PC-3 (cell line): Measurements from ENCODE around the gene LARP4B. TPM values are rescaled to one million over a fixed set of nuclear protein-coding genes. Genes with fewer than 3 reads are reported as not detected.

Experiments used
- ATAC-seq: fragments of 200-7000 bp; cut with Tn5 transposase; 2 replicates; pipeline ENCODE4 v1.9.1; 2020; ENCODE audit warnings: mild to moderate bottlenecking, moderate library complexity
- BruUV-seq: library from RNA; stranded (reverse); fragments of 400-500 nt; replicated peaks from 2 replicates; lab custom pipeline; 2021; lab: Mats Ljungman, UMichigan
- CTCF ChIA-PET: fragments of 300-600 bp; sonication (Branson Sonifier 250); formaldehyde crosslinking; loops from one replicate; lab custom pipeline; 2022; ENCODE audit warnings: antibody characterized with exemption; lab: Charles Lee
- POLR2A ChIA-PET: fragments of 300-600 bp; sonication (Branson Sonifier 250); formaldehyde crosslinking; loops from one replicate; lab custom pipeline; 2022; ENCODE audit warnings: antibody characterized with exemption; ENCODE audit not compliant: unreplicated experiment; lab: Charles Lee
- DNase-seq: peaks from one replicate; pipeline ENCODE4 v3.0.0-alpha.2; 2015
- H2AFZ ChIP-seq: fragments of 300-600 bp; sonication (generic); 2 replicates; pipeline ENCODE4 v1.6.0; 2016; ENCODE audit warnings: antibody characterized with exemption, low read length
- H3F3A ChIP-seq: fragments of 300-600 bp; sonication (generic); one replicate; pipeline ENCODE4 v1.6.0; 2017; ENCODE audit warnings: antibody characterized with exemption, low read length, control low read depth, mild to moderate bottlenecking; ENCODE audit not compliant: unreplicated experiment
- H3K27ac ChIP-seq: fragments of 300-600 bp; sonication (generic); 2 replicates; pipeline ENCODE4 v1.5.1; 2016; ENCODE audit warnings: mild to moderate bottlenecking, low read length
- H3K27me3 ChIP-seq: fragments of 300-600 bp; sonication (generic); 2 replicates; pipeline ENCODE4 v1.6.1; 2016; ENCODE audit warnings: low read length, mixed read lengths
- H3K36me3 ChIP-seq: fragments of 300-600 bp; sonication (generic); 2 replicates; pipeline ENCODE4 v1.6.1; 2016; ENCODE audit warnings: low read depth, mixed run types, low read length, mixed read lengths
- H3K4me1 ChIP-seq: fragments of 300-600 bp; sonication (generic); 2 replicates; pipeline ENCODE4 v1.5.1; 2016; ENCODE audit warnings: low read length; ENCODE audit not compliant: insufficient read depth
- H3K4me2 ChIP-seq: fragments of 300-600 bp; sonication (generic); 2 replicates; pipeline ENCODE4 v1.6.0; 2016; ENCODE audit warnings: low read length
- H3K4me3 ChIP-seq: fragments of 300-600 bp; sonication (generic); 2 replicates; pipeline ENCODE4 v1.5.1; 2016; ENCODE audit warnings: mild to moderate bottlenecking, low read length, mixed read lengths
- H3K79me2 ChIP-seq: fragments of 300-600 bp; sonication (generic); 2 replicates; pipeline ENCODE4 v1.6.1; 2017; ENCODE audit warnings: low read length, mixed read lengths
- H3K9ac ChIP-seq: fragments of 300-600 bp; sonication (generic); 2 replicates; pipeline ENCODE4 v1.6.0; 2016; ENCODE audit warnings: mild to moderate bottlenecking, low read length
- H3K9me2 ChIP-seq: fragments of 300-600 bp; sonication (generic); replicated peaks from 2 replicates; pipeline ENCODE4 v1.6.1; 2016; ENCODE audit warnings: mixed run types, low read length, mixed read lengths
- H3K9me3 ChIP-seq: fragments of 300-600 bp; sonication (generic); 2 replicates; pipeline ENCODE4 v1.6.1; 2016; ENCODE audit warnings: low read length, mixed read lengths
- H4K20me1 ChIP-seq: fragments of 300-600 bp; sonication (generic); 2 replicates; pipeline ENCODE4 v1.6.1; 2016; ENCODE audit warnings: low read length, mixed read lengths
- CTCF ChIP-seq: fragments of 300-600 bp; sonication (generic); conservative IDR thresholded peaks from 2 replicates; pipeline ENCODE4 v1.5.1; 2017; ENCODE audit warnings: antibody characterized with exemption, low read depth, mild to moderate bottlenecking, low read length
- EZH2 ChIP-seq: fragments of 300-600 bp; sonication (generic); IDR thresholded peaks from one replicate; pipeline ENCODE4 v1.6.1; 2017; ENCODE audit warnings: antibody characterized with exemption, mild to moderate bottlenecking, low read length; ENCODE audit not compliant: unreplicated experiment
- EZH2phosphoT487 ChIP-seq: fragments of 300-600 bp; sonication (generic); IDR thresholded peaks from 2 replicates; pipeline ENCODE4 v1.6.1; 2018; ENCODE audit warnings: mild to moderate bottlenecking, antibody characterized with exemption, low read length, borderline replicate concordance
- intact Hi-C: fragments of 100-400 bp; cut with micrococcal nuclease; formaldehyde crosslinking; loops from 2 replicates; pipeline ENCODE4 v1.9.0; 2023
- total RNA-seq: library from RNA; depleted of rRNA; stranded (reverse); fragments of >200 nt; gene quantifications from 2 replicates; pipeline ENCODE4 v1.2.3, GENCODE V29; 2014; rRNA removed

LARP4B gene
- total RNA-seq, 1 experiment from 2014 or later: 33.9 TPM

- H3K36me3 ChIP-seq: no peaks in the 10 kb centered on the region
- no peak overlapping the region for H3K9ac ChIP-seq
- H2AFZ ChIP-seq: no peak overlapping the region
- BruUV-seq: no TSS peak
- no peak for DNase-seq
- no peaks in the 10 kb centered on the region for H3K4me1 ChIP-seq
- no peaks in the 10 kb centered on the region for H4K20me1 ChIP-seq
- no peak overlapping the region for H3K27ac ChIP-seq
- TF ChIP-seq EZH2phosphoT487: no peak
- TF ChIP-seq CTCF: no peak
- TF ChIP-seq EZH2: no peak
- H3K4me2 ChIP-seq: no peak overlapping the region
- H3K79me2 ChIP-seq: no peaks in the 10 kb centered on the region
- peaks cover 7% of the 10 kb centered on the region for H3K27me3 ChIP-seq
- no peak overlapping the region for H3K4me3 ChIP-seq
- H3K9me3 ChIP-seq: no peaks in the 10 kb centered on the region
- H3F3A ChIP-seq: no peaks in the 10 kb centered on the region
- no peaks in the 10 kb centered on the region for H3K9me2 ChIP-seq
- POLR2A ChIA-PET: no interaction called here
- CTCF ChIA-PET: no interaction called here
- ATAC-seq: no peak
- intact Hi-C loops: no loop called here
Observed at GRCh38 chr10:759898-760477, 171.5 kb downstream of the LARP4B start.

Other genes starting within 250 kb of the LARP4B start
- 3.1 and 3.7 TPM in 2 replicates for gene DIP2C, start 242.0 kb downstream of the LARP4B start, total RNA-seq
- 44.6 and 62.0 TPM in 2 replicates for gene GTPBP4, start 56.7 kb upstream of the LARP4B start, total RNA-seq
- gene IDI2, start 94.2 kb upstream of the LARP4B start, total RNA-seq: not detected in 2 replicates
- 21.9 and 30.2 TPM in 2 replicates for gene IDI1, start 117.4 kb upstream of the LARP4B start, total RNA-seq
- 4.5 and 7.1 TPM in 2 replicates for gene WDR37, start 124.7 kb upstream of the LARP4B start, total RNA-seq